Measurements from ENCODE around the gene TNIP2.

- TF ChIP-seq CTCF (IDR thresholded peaks at IDR 0.05) = no peak
- no peak for TF ChIP-seq POLR2A (IDR thresholded peaks at IDR 0.05)
These were observed 27.7 kb upstream of the TNIP2 start for GRCh38 chr4:2783790-2784189.

Data from lower leg skin (tissue), 3 donors.